HepG2 (cell line): ENCODE results near the gene SLC50A1. TPM values are rescaled to one million over a fixed set of nuclear protein-coding genes. Genes with fewer than 3 reads are reported as not detected.

Experiments
- ATAC-seq: fragments of 200-7000 bp; cut with Tn5 transposase; 3 replicates; pipeline ENCODE4 v1.9.1; 2020; ENCODE audit warnings: mild to moderate bottlenecking, moderate library complexity
- BruUV-seq: library from RNA; stranded (reverse); fragments of 400-500 nt; replicated peaks from 2 replicates; lab custom pipeline; 2021; lab: Mats Ljungman, UMichigan
- CTCF ChIA-PET: fragments of 300-600 bp; formaldehyde crosslinking; extraction: SDS; loops from one replicate; lab custom pipeline; 2021; ENCODE audit warnings: low total read pairs, inconsistent platforms, low intra/inter-chr PET ratio; lab: Yijun Ruan, JAX
- POLR2A ChIA-PET: fragments of 350-600 bp; sonication (Branson Sonifier 250); formaldehyde crosslinking; loops from one replicate; lab custom pipeline; 2020; ENCODE audit warnings: antibody characterized with exemption, inconsistent platforms; lab: Yijun Ruan, JAX
- DNase-seq: peaks from one replicate; pipeline ENCODE4 v3.0.0-alpha.2; 2015; ENCODE audit warnings: low spot score
- FAIRE-seq: peaks from 3 replicates; lab custom pipeline; 2011; peaks lifted over from hg19 to GRCh38; lab: Jason Lieb, UNC
- H2AFZ ChIP-seq: one replicate; pipeline ENCODE4 v1.6.1; 2011; ENCODE audit warnings: low read length, inconsistent platforms
- H3K27ac ChIP-seq: fragments of 300-600 bp; 3 replicates; pipeline ENCODE4 v1.8.0; 2011; ENCODE audit warnings: mixed run types, mild to moderate bottlenecking, mixed read lengths, low read length, inconsistent platforms; ENCODE audit not compliant: insufficient read depth; ENCODE audit errors: extremely low read length
- H3K27me3 ChIP-seq, 2 experiments: fragments of 200-600 bp in 1 of 2; 2 replicates in 1 of 2; 3 replicates in 1 of 2; pipeline versions ENCODE4 v1.6.0 to v1.8.0; 2011; ENCODE audit warnings: low read length in 2 of 2, mild to moderate bottlenecking in 2 of 2, moderate library complexity in 2 of 2, inconsistent platforms in 1 of 2; ENCODE audit not compliant: insufficient read depth in 2 of 2, control insufficient read depth in 1 of 2
- H3K36me3 ChIP-seq, 2 experiments: fragments of 200-600 bp in 1 of 2; replicated peaks in 1 of 2; 2 replicates in 1 of 2; 3 replicates in 1 of 2; pipeline versions ENCODE4 v1.5.1 to v1.8.0; 2011; ENCODE audit warnings: low read length in 2 of 2, inconsistent platforms in 1 of 2; ENCODE audit not compliant: insufficient read depth in 2 of 2, control insufficient read depth in 1 of 2
- H3K4me1 ChIP-seq: 2 replicates; pipeline ENCODE4 v1.5.1; 2012; ENCODE audit warnings: low read length, inconsistent platforms; ENCODE audit not compliant: insufficient read depth
- H3K4me2 ChIP-seq: 2 replicates; pipeline ENCODE4 v1.6.0; 2011; ENCODE audit warnings: low read depth, low read length, inconsistent platforms
- H3K4me3 ChIP-seq, 3 experiments: fragments of 200-600 bp in 1 of 3; sonication (generic), shearing (Covaris generic) in 1 of 3; replicated peaks in 1 of 3; 2 replicates each; pipeline ENCODE4 v1.5.1; 2011 to 2016; ENCODE audit warnings: low read length in 3 of 3, inconsistent platforms in 2 of 3, low read depth in 2 of 3, mild to moderate bottlenecking in 2 of 3, control low read depth in 1 of 3, mixed read lengths in 1 of 3; ENCODE audit not compliant: insufficient read depth in 1 of 3
- H3K79me2 ChIP-seq: one replicate; pipeline ENCODE4 v1.6.1; 2011; ENCODE audit warnings: low read length, inconsistent platforms; ENCODE audit not compliant: insufficient read depth
- H3K9ac ChIP-seq: 2 replicates; pipeline ENCODE4 v1.6.0; 2011; ENCODE audit warnings: mild to moderate bottlenecking, low read depth, low read length, inconsistent platforms; ENCODE audit not compliant: insufficient read depth
- H3K9me3 ChIP-seq: 2 replicates; pipeline ENCODE4 v1.5.1; 2012; ENCODE audit warnings: mild to moderate bottlenecking, low read length
- H4K20me1 ChIP-seq: 2 replicates; pipeline ENCODE4 v1.6.0; 2011; ENCODE audit warnings: inconsistent platforms, mild to moderate bottlenecking, low read length, moderate library complexity; ENCODE audit not compliant: insufficient read depth
- DNMT1 ChIP-seq: sonication (generic); formaldehyde crosslinking; IDR thresholded peaks from 2 replicates; pipeline ENCODE4 v1.5.1; 2020; ENCODE audit warnings: mild to moderate bottlenecking, missing genetic modification reagents
- HOXA5 ChIP-seq: sonication (generic); formaldehyde crosslinking; IDR thresholded peaks from 2 replicates; pipeline ENCODE4 v1.4.0; 2020; ENCODE audit warnings: missing genetic modification reagents
- MAFF ChIP-seq: IDR thresholded peaks from 2 replicates; pipeline ENCODE4 v1.6.1; 2011; ENCODE audit warnings: low read depth, low read length, improper control_type of control experiment
- MIER2 ChIP-seq: IDR thresholded peaks from 2 replicates; pipeline ENCODE4 v1.6.1; 2016; ENCODE audit warnings: missing biosample characterization, missing genetic modification reagents
- MYC ChIP-seq: sonication (generic); formaldehyde crosslinking; IDR thresholded peaks from 2 replicates; pipeline ENCODE4 v1.9.0; 2021; ENCODE audit warnings: missing genetic modification reagents, borderline replicate concordance
- NR2C2 ChIP-seq: sonication (generic); formaldehyde crosslinking; IDR thresholded peaks from 2 replicates; pipeline ENCODE4 v1.4.0; 2020; ENCODE audit warnings: missing genetic modification reagents, mild to moderate bottlenecking, moderate library complexity, borderline replicate concordance
- POLR2G ChIP-seq: fragments of 200-400 bp; formaldehyde crosslinking; IDR thresholded peaks from 2 replicates; pipeline ENCODE4 v1.6.1; 2018; ENCODE audit warnings: mild to moderate bottlenecking, low read depth, low read length, moderate library complexity
- SRSF4 ChIP-seq: fragments of 200-400 bp; formaldehyde crosslinking; IDR thresholded peaks from one replicate; pipeline ENCODE4 v1.6.1; 2018; ENCODE audit warnings: mild to moderate bottlenecking, low read depth, low read length, moderate library complexity; ENCODE audit not compliant: poor library complexity, severe bottlenecking
- STAT5B ChIP-seq: sonication (generic); formaldehyde crosslinking; IDR thresholded peaks from 2 replicates; pipeline ENCODE4 v1.4.0; 2020; ENCODE audit warnings: missing genetic modification reagents
- TAF1 ChIP-seq: sonication (generic); formaldehyde crosslinking; IDR thresholded peaks from 2 replicates; pipeline ENCODE4 v1.4.0; 2020; ENCODE audit warnings: missing genetic modification reagents
- ZBTB3 ChIP-seq: sonication (generic); formaldehyde crosslinking; IDR thresholded peaks from 2 replicates; pipeline ENCODE4 v1.4.0; 2020; ENCODE audit warnings: low read depth, mild to moderate bottlenecking, moderate library complexity, missing genetic modification reagents, borderline replicate concordance
- ZNF557 ChIP-seq: sonication (generic); formaldehyde crosslinking; IDR thresholded peaks from 2 replicates; pipeline ENCODE4 v1.4.0; 2020; ENCODE audit warnings: missing genetic modification reagents
- ZNF614 ChIP-seq: IDR thresholded peaks from 2 replicates; pipeline ENCODE4 v1.6.1; 2018; ENCODE audit warnings: missing biosample characterization, missing genetic modification reagents, inconsistent platforms, borderline replicate concordance
- WGBS: methylation state at CpG from one replicate; pipeline ENCODE4 v1.1.6; 2017; ENCODE audit warnings: low lambda C conversion rate; 5-methylcytosine and 5-hydroxymethylcytosine counted together
- in situ Hi-C: cut with HindIII; loops from 2 replicates; pipeline ENCODE4 v1.10.0; 2017; ENCODE audit warnings: low pct_unique_long_range_greater_than_20kb; ENCODE audit not compliant: extremely low pct_ligation_motif_present
- intact Hi-C: fragments of 100-400 bp; cut with micrococcal nuclease; formaldehyde crosslinking; loops from one replicate; pipeline ENCODE4 v1.10.0; 2022; ENCODE audit not compliant: unreplicated experiment
- polyA plus RNA-seq, 8 experiments: library from polyadenylated mRNA; depleted of rRNA in 3 of 8; stranded (reverse) in 7 of 8; unstranded in 1 of 8; fragments of >200 nt; fragmentation: Illumina TruSeq in 4 of 8; extraction: Trizol in 4 of 8; gene quantifications; 2 replicates each; pipeline versions ENCODE4 v1.2.1 to v1.2.3, GENCODE V29; 2011 to 2016; ENCODE audit warnings: low read depth in 4 of 8, missing spikeins in 1 of 8, mixed read lengths in 1 of 8; ENCODE audit not compliant: insufficient read depth in 1 of 8
- total RNA-seq, 5 experiments: library from RNA; depleted of rRNA; stranded (reverse); fragments of >200 nt; fragmentation: Illumina TruSeq; extraction: Trizol; gene quantifications; 2 replicates each; pipeline ENCODE4 v1.2.3, GENCODE V29; 2016; ENCODE audit warnings: low read depth in 1 of 5
- TF ChIP-seq, protein P1 (sequence below): sonication (generic); formaldehyde crosslinking; IDR thresholded peaks from 2 replicates; pipeline ENCODE4 v1.4.0; 2020; ENCODE audit warnings: mild to moderate bottlenecking, missing genetic modification reagents
- TF ChIP-seq, protein P2 (sequence below): sonication (generic); formaldehyde crosslinking; IDR thresholded peaks from 2 replicates; pipeline ENCODE4 v1.4.0; 2020; ENCODE audit warnings: mild to moderate bottlenecking, missing genetic modification reagents
- TF ChIP-seq, protein P3 (sequence below): sonication (generic); formaldehyde crosslinking; conservative IDR thresholded peaks from 2 replicates; pipeline ENCODE4 v1.5.0; 2020; ENCODE audit warnings: missing genetic modification reagents

SLC50A1 gene
- total and polyA plus RNA-seq, 2 of the 13 experiments (the other 11 are each of a cell fraction or from before 2014, with no cell fraction given) = 22.5 to 46.8 TPM

DNA sequence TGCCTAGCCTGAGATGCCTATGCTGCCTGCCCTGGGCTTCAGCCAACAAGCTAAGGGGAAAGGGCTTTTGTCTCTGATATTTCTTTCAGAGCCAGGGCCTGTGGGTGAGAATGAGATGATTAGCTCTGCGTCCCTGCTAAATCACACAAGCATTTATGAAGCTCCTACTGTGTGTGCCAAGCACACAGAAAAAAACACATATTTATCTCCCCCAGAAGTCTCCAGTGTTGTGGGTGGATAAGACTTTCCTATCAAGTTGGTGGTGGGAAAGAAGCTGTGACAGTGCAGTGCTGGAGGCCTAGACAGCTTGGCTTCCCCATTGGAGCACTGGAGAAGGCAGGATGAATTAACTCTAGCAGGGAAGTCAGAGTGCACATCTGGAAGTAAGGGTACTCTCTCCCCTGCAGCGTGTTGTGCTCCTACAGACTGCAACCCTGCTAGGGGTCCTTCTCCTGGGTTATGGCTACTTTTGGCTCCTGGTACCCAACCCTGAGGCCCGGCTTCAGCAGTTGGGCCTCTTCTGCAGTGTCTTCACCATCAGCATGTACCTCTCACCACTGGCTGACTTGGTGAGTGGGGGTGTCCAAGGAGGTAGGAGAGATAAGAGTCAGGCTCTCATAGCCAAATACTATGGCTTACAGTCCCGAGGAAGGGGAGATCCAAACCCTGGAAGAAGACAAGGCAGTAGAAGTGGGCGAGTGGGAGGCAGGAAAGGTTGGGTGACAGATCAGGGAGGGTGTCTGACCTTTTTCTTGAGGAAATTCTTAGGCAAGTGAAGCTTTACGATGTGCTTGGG lies 1.7 kb downstream of the SLC50A1 start (continued):
- TF ChIP-seq POLR2G = peak; percentile 16; the same call in 1 of the 2 replicates

DNA sequence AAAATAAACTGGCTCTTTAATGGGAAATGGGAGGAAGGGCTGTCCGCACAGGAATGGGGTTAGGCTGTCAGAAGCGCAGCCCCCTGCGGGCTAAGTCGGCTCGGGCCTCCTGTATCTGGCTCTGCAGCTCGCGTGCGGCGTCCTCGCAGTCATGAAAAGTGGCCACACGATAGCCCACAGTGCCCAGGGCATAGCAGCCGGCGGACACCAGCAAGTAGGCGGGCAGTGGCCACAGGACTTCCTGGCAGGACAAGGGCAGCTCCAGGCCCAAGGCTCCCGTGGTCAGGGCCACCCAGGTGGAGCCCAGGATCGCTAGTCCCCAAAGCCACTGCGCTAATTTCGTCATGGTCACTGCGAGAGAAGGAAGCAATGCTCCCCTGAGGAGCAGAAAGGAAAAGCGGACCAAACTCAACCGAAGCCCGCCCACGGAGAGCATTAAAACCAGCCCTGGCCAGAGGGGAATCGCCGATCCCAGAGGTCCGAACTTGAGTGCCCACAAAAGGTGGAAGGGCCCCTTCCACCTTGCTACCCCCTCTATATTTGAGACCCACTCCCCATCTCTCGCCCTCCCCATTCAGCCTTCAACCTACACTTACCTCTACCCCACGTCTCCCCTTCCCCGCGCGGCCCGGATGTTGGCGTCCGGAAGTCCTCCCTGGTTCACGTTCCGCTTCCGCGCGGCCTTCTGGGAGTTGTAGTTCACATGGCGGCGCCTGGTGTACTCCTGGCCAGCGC lies 4.4 kb downstream of the SLC50A1 start, which contains the start of gene DPM3:
TSS of gene DPM3 (minus strand) at position 637 of the 735 bp plus-strand sequence. CDS start at position 346, 291 bp downstream.
- POLR2A ChIA-PET = interaction anchor here (1.0 to 7.4 kb wide), 5 partner anchors 9 to 33 kb away, joined by 5 to 144 read pairs (median 6); partner anchors contain the start of genes EFNA1 and KRTCAP2
- H3K27ac ChIP-seq = peak within 1 kb of the TSS; percentile 85
- peak within 1 kb of the TSS; percentile 96 for H3K4me2 ChIP-seq
- H2AFZ ChIP-seq = peak within 1 kb of the TSS; percentile 82
- FAIRE-seq = peak; percentile 87
- intact Hi-C loops (loop anchor here (1.0 kb wide), 1 partner anchor 46 kb away; no protein-coding TSS in a partner anchor), in situ Hi-C loops (no loop called here)
- DNase-seq = peak; percentile 71
- no peaks in the 10 kb centered on the region for H3K9me3 ChIP-seq
- peaks cover 0 to 7% of the 10 kb centered on the region in 2 experiments; a peak in 1 of 5 replicates for H3K36me3 ChIP-seq
- 0% methylated on average over 23 of the region's 42 CpGs for WGBS
- CTCF ChIA-PET = interaction anchor here (1.1 kb wide), 1 partner anchor 46 kb away, joined by 3 read pairs; no protein-coding TSS in a partner anchor
- no peaks in the 10 kb centered on the region; a peak in 1 of 5 replicates for H3K27me3 ChIP-seq
- BruUV-seq = TSS peak; percentile 89
- peak; percentile 66 for ATAC-seq
- peaks cover 28% of the 10 kb centered on the region for H3K79me2 ChIP-seq
- H4K20me1 ChIP-seq = peaks cover 4% of the 10 kb centered on the region; the same call in 1 of the 2 replicates
- H3K4me1 ChIP-seq = peaks cover 44% of the 10 kb centered on the region
- peak within 1 kb of the TSS; percentile 67 to 97 (median 86) for H3K4me3 ChIP-seq
- peak within 1 kb of the TSS; percentile 83 for H3K9ac ChIP-seq
- TF ChIP-seq ZNF614 (CRISPR knock-in tag) (peak; percentile 67; the same call in 1 of the 2 replicates), STAT5B (CRISPR knock-in tag) (no peak), ZBTB3 (CRISPR knock-in tag) (no peak), NR2C2 (peak; percentile 92), HOXA5 (CRISPR knock-in tag) (no peak), MYC (CRISPR knock-in tag) (peak; percentile 10; the same call in 1 of the 2 replicates), SRSF4 (no peak), MAFF (no peak), TAF1 (CRISPR knock-in tag) (peak; percentile 86), DNMT1 (CRISPR knock-in tag) (no peak), MIER2 (peak; percentile 51; the same call in 1 of the 2 replicates), ZNF557 (CRISPR knock-in tag) (no peak)
- TF ChIP-seq, protein P1, sequence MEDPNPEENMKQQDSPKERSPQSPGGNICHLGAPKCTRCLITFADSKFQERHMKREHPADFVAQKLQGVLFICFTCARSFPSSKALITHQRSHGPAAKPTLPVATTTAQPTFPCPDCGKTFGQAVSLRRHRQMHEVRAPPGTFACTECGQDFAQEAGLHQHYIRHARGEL (CRISPR knock-in tag) = no peak
- TF ChIP-seq, protein P2, sequence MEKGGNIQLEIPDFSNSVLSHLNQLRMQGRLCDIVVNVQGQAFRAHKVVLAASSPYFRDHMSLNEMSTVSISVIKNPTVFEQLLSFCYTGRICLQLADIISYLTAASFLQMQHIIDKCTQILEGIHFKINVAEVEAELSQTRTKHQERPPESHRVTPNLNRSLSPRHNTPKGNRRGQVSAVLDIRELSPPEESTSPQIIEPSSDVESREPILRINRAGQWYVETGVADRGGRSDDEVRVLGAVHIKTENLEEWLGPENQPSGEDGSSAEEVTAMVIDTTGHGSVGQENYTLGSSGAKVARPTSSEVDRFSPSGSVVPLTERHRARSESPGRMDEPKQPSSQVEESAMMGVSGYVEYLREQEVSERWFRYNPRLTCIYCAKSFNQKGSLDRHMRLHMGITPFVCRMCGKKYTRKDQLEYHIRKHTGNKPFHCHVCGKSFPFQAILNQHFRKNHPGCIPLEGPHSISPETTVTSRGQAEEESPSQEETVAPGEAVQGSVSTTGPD (CRISPR knock-in tag) = no peak
- TF ChIP-seq, protein P3, sequence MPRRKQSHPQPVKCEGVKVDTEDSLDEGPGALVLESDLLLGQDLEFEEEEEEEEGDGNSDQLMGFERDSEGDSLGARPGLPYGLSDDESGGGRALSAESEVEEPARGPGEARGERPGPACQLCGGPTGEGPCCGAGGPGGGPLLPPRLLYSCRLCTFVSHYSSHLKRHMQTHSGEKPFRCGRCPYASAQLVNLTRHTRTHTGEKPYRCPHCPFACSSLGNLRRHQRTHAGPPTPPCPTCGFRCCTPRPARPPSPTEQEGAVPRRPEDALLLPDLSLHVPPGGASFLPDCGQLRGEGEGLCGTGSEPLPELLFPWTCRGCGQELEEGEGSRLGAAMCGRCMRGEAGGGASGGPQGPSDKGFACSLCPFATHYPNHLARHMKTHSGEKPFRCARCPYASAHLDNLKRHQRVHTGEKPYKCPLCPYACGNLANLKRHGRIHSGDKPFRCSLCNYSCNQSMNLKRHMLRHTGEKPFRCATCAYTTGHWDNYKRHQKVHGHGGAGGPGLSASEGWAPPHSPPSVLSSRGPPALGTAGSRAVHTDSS (CRISPR knock-in tag) = no peak
